Measurements from ENCODE around the gene TSR3.

DNA sequence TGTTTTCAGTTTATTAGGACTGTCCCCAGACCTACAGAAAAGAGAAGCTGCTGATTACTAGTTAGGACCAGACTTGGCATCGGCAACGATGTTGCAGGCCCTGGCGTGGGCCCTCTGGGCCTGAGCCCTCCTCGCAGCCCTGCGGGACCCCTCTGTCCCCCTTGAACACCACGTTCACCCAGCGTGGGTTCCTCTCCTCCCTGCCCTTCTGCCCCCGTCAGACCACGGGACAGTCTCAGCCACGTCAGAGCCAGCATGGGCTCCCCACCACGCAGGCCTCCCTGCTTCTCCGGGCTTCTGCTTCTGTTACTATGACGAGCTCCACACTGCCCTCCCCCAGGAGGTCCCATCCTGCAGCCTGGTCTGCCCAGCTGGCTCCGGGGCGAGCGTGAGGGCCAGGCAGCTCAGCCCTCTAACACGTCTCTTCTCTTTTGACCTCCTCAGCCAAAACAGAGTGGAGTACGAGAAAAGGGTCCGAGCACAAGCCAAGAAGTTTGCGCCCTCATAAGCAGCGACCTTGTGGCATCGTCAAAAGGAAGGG is 27.3 kb downstream of the TSR3 start:
- TF ChIP-seq POLR2AphosphoS5 (IDR thresholded peaks at IDR 0.05) (no peak), POLR2A (IDR thresholded peaks at IDR 0.05) (no peak)
- TF ChIP-seq, protein P1, sequence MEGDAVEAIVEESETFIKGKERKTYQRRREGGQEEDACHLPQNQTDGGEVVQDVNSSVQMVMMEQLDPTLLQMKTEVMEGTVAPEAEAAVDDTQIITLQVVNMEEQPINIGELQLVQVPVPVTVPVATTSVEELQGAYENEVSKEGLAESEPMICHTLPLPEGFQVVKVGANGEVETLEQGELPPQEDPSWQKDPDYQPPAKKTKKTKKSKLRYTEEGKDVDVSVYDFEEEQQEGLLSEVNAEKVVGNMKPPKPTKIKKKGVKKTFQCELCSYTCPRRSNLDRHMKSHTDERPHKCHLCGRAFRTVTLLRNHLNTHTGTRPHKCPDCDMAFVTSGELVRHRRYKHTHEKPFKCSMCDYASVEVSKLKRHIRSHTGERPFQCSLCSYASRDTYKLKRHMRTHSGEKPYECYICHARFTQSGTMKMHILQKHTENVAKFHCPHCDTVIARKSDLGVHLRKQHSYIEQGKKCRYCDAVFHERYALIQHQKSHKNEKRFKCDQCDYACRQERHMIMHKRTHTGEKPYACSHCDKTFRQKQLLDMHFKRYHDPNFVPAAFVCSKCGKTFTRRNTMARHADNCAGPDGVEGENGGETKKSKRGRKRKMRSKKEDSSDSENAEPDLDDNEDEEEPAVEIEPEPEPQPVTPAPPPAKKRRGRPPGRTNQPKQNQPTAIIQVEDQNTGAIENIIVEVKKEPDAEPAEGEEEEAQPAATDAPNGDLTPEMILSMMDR (IDR thresholded peaks at IDR 0.05) = no peak
